GM18858 (cell line): Measurements from ENCODE around the gene GGT6.
A peak's percentile ranks its signal among the peaks of the same experiment; 100 is the strongest.

Experiments used
- ATAC-seq: cut with Tn5 transposase; IDR thresholded peaks from one replicate; pipeline ENCODE4 v1.9.1; 2021; ENCODE audit not compliant: unreplicated experiment

Gene GGT6

DNA sequence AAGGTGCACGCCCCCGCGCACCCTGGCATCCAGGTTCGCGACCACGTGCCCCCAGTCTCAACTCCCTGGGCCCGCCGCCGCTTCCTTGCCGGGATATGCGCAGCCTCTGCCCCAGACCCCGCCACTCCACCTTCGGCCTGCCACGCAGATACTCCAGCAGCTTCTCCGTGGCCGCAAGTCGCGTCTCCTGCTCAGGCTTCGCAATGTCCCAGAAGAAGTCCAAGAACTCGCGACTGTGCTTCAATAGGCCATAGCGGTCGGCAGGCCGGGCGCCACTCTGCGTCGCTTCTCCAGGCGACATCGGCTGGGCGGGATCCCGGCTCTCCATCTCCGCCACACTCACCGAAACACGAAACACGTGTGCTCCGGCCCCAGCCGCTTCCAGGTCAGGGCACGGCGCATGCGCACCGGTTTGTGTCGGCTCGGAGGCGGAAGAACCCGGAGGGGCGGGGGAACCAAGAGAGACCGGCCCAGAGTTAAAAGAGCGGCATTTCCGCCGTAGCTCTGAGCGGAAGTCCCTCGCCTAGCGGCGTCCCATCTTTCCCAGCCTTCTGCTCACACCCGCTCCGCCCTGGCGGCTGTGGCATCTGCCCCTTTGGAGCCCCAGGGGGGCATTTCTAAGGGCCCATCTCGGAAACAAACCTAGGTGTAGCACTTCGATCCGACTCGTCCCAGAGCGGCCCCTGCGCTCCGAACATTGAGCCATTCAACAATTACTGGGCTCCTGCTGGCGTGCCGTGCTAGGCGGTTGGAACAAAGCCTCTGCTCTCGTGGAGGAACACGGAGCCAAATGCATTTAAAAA is 5.2 kb downstream of the GGT6 start, which contains the start of gene MYBBP1A:
Gene MYBBP1A (minus strand): TSS at position 388 of the 803 bp plus-strand sequence. CDS start 60 bp downstream, at position 328.
- peak; percentile 57 for ATAC-seq

DNA sequence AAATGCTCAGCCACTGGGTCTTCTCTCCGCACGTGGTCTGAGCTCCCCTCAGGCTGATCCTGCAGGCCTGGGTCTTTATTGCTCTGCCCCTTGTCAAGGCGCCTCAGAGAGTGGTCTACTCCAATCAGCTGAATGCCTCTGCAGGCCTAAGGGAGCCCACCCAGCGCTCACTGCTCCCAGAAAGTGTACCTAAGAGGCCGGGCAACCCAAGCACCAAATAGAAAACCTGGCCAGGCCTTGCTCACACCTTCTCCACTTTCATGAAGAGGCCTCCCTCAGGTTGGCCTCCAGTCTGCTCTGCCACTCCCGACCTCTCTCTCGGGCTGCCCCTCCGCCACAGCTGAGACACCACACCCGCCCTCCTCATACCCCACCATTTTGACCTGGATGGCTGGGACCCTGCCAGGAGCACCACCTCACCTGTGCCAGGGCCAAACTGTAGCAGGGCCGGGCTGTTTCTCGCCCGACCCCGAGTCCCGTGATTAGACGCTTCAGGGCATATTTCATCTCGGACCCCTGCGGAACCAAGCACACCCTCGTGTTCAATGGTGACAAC is 5.9 kb downstream of the GGT6 start:
- ATAC-seq, result no peak

GRCh38 chr17:4553669-4554068 is 6.7 kb downstream of the GGT6 start:
- ATAC-seq, result no peak

DNA sequence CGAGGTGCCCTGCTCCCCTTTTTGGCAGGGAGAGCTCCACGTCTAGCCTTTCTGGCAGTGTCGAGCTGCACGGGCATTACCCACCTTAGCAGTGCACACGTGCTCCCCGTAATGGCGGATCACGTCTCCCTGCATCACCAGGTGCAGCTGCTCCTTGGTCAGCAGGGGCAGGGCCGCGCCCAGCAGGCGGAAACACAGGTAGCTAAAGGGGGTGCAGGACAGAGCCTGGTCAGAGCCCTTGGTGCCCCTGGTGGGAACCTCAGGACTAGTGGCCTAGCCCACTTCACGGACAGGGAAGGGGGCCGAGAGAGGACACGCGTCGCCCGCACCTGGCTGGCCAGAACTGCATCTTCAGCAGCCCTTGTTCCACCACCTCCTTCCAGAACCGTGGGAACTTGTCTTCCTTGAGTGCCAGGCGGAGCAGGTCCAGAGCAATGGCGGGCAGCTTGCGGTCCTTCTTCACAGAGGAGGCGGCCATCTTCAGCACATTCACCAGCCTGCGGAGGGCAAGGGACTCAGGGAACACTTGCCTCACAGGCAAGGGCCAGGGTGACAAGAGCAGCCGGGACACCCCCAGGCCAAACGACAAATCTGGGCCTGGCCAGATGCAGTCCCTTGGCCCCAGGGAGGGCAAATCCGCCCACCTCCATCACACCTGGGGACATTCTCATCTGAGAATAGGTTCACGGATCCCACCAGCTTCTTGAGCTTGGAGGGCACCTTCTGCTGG is 8.4 kb downstream of the GGT6 start:
- no peak for ATAC-seq

GRCh38 chr17:4551141-4551540 is 9.2 kb downstream of the GGT6 start:
- ATAC-seq, result no peak

DNA sequence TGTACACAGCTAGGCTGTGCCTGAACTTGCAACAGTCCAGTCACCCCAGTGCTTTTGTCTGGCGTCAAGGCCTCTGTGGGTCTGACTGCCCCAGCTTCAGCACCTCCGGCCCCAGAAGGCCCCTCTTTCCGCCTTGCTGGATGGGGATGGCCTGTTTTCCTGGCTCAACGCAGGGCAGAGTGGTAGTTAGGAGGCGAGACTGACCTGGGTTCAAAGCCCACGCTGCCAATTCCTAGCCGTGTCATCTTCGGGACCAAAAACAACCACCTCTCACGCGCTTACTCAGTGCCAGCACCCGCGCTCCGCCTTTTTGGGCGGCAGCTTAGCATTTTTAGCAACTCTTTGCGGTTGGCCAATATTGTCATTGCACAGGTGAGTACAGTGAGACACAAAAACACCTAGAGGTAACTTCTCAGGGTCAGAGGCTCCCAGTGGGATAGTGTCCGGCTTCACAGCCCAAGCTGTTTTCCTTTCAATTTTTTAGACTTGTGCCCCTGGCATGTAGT is 9.8 kb downstream of the GGT6 start:
- no peak for ATAC-seq

- no peak for ATAC-seq
These were observed 10.4 kb downstream of the GGT6 start for GRCh38 chr17:4549781-4550533.

- no peak for ATAC-seq
These were observed 11.5 kb downstream of the GGT6 start for GRCh38 chr17:4548721-4549531.

GRCh38 chr17:4548061-4548461 is 12.3 kb downstream of the GGT6 start:
- ATAC-seq, result no peak

- ATAC-seq, result no peak
These were observed 13.1 kb downstream of the GGT6 start for GRCh38 chr17:4547118-4547906.

DNA sequence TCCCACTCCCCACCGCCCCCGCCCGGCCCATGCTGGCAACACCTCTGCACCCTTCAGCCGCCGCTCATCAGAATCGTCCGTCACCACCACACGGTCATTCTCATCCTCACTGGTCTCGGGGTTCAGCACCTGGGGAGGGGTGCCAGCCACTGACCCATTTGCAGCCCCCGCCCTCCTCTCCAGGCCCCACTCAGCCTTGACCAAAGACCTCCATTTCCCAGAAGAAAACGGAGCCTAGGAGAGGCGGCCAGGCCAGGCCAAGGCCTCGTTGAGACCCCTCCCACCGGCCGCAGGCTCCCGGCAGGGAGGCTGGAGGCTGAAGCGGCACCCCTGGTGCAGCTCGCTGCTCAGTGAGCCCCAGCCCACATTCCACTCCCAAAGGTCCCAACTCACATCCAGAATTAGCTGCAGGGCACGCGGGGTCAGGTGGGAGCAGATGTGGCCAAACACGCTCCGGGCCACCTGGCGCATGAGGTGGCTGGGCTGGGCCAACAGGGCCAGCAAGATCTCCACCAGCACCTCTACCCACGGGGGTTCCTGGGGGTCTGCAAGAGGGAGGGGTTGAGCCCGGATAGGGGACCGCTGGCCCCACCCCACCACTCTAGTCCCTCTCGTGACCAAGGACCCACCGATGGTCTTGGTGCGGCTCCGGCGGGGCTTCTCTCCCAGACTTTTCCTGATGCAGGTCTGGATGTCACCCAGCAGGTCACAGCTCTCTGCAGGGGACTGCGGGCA is 15.0 kb downstream of the GGT6 start:
- no peak for ATAC-seq

DNA sequence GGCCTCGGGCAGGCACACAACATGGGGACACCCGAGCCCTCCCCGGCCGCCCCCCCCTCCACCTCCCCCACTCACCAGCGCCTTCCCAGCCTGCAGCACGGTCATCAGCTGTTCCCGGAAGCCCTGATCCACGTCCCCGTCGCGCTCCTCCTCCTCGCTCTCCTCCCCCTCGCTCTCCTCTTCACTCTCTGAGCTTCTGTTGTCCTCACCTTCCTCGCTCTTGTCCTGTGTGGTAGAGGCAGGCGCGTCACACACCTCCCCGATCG is 15.5 kb downstream of the GGT6 start:
- no peak for ATAC-seq

GRCh38 chr17:4544135-4544950 is 16.0 kb downstream of the GGT6 start:
- no peak for ATAC-seq

DNA sequence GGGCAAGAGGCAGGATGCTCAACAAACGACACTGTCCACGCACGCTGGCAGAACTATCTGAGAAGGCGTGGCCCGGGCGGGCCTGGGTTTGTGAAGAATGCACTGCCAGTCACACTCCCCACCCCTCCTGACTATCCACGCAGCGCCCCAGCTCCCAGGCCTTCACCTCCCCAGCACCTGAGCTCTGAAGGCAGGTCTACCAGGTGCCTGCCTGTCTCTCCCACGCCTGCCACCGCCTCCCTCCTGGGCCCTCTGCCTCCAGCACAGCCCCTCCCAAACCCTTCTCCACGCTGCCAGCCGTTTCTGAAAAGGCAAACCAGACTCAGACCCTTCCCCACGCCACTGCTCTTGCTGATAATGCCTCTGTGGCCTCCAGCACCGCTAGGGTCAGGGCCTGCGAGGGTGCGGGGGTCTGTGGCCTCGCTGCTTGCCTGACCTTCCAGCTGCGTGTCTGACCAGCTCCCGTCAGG is 16.8 kb downstream of the GGT6 start:
- no peak for ATAC-seq

GRCh38 chr17:4542726-4543191 is 17.6 kb downstream of the GGT6 start:
- no peak for ATAC-seq

- no peak for ATAC-seq
These were observed 18.2 kb downstream of the GGT6 start for GRCh38 chr17:4542003-4542725.

GRCh38 chr17:4541328-4542002 is 18.9 kb downstream of the GGT6 start:
- ATAC-seq, result no peak
